GM12892 (cell line): Measurements from ENCODE around the gene MADCAM1. TPM values are rescaled to one million over a fixed set of nuclear protein-coding genes. Genes with fewer than 3 reads are reported as not detected.
"Not testable (repeated sequence)": the region's sequence is repeated elsewhere in the genome, so short reads cannot be mapped to it uniquely, and the experiment has no call there.

Experiments used
- DNase-seq: peaks from one replicate; pipeline ENCODE4 v3.0.0; 2011; ENCODE audit not compliant: insufficient read length
- FAIRE-seq: peaks from 2 replicates; lab custom pipeline; 2011; peaks lifted over from hg19 to GRCh38; lab: Jason Lieb, UNC
- POLR2A ChIP-seq: IDR thresholded peaks from 2 replicates; pipeline ENCODE4 v1.6.1; 2011; ENCODE audit warnings: low read depth, low read length, control low read depth
- POLR2AphosphoS5 ChIP-seq: IDR thresholded peaks from 2 replicates; pipeline ENCODE4 v1.6.1; 2011; ENCODE audit warnings: low read depth, low read length, control low read depth
- TAF1 ChIP-seq: IDR thresholded peaks from 2 replicates; pipeline ENCODE4 v1.6.1; 2011; ENCODE audit warnings: low read depth, mild to moderate bottlenecking, control low read depth, low read length, borderline replicate concordance
- polyA plus RNA-seq: library from polyadenylated mRNA; unstranded; fragments of >200 nt; gene quantifications from one replicate; pipeline ENCODE4 v1.2.1, GENCODE V29; 2012; ENCODE audit warnings: missing spikeins, inconsistent platforms; ENCODE audit not compliant: missing spikeins

MADCAM1 gene
- polyA plus RNA-seq = not detected

DNA sequence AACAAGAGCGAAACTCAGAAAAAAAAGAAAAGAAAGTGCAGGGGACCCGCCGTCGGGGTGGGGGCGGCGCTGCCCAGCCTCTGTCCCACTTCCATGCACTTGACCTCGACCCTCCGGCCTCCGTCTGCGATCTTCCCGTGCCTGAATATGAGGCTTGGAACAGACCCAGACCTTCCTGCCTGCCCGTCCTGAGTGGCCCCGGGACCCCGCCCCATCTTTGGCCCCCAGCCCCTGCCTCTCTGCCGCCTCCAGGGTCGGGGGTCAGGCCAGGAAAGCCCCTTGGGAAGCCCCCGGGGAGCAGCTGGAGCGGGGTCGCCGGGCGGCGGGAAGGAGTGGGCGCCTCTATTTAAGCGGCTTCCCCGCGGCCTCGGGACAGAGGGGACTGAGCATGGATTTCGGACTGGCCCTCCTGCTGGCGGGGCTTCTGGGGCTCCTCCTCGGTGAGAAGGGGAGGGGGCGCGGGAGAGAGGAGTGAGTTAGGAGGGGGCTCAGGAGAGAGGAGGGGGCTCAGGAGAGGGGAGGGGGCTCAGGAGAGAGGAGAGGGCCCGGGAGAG lies at the start of gene MADCAM1:
Gene MADCAM1 (plus strand): TSS at position 375 of the 554 bp plus-strand sequence. CDS start 14 bp downstream, at position 389.
- FAIRE-seq = no peak
- TF ChIP-seq POLR2A = no peak
- TF ChIP-seq TAF1 = no peak
- TF ChIP-seq POLR2AphosphoS5 = no peak
- no peak for DNase-seq

DNA sequence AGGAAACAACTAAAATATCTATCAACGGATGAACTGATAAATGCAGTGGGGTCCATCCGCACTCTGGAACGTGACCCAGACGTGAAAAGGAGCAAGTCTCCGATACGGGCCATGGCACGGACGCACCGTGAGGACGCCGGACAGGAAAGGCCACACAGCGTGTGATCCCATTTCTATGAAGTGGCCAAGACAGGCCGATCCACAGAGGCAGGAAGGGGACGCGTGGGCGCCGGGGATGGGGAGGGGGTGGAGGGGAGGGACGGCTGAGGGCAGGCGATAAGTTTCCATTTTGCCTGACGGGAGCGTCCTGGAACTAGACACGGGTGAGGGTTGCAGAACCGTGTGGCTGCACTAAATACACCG lies 49.2 kb upstream of the MADCAM1 start:
- FAIRE-seq = no peak

DNA sequence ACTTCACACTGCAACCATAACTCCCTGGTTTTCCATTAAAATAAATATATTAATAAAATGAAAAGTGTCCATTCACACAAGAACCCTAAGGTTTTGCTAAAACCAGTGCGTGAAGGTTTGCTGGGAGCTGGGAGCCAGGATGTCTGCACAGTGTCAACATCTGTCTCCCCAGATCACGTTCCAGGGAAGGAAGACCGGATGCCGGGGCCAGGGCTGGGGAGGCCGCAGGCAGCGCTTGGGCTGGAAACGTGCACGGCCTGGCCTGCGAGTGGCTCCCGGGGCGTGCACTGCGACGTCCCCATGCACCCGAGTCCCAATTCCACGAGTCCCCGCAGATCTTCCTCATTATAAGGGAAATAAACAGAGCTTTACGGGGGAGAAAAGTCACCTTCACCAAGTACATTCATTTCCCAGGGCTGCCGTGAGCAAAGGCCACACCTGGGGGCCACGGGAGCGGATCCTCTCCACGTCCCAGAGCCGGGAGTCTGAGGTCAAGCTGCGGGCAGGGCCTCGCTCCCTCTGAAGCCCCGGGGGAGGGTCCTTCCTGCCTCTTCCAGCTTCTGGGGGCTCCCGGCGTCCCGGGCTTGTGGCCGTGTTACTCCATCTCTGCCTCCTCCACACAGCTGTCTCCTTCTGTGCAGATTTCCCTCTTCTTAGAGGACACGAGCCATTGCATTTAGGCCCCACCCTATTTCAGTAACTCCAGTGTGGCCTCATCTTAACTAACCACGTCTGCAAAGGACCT lies 48.3 kb upstream of the MADCAM1 start:
- TF ChIP-seq POLR2A = no peak
- TF ChIP-seq TAF1 = no peak
- no peak for TF ChIP-seq POLR2AphosphoS5
- FAIRE-seq (no peak), DNase-seq (no peak)

More for the DNA sequence above, 49.2 kb upstream of the MADCAM1 start:
- no peak for DNase-seq
- no peak for TF ChIP-seq POLR2AphosphoS5
- no peak for TF ChIP-seq POLR2A
- TF ChIP-seq TAF1 = no peak

DNA sequence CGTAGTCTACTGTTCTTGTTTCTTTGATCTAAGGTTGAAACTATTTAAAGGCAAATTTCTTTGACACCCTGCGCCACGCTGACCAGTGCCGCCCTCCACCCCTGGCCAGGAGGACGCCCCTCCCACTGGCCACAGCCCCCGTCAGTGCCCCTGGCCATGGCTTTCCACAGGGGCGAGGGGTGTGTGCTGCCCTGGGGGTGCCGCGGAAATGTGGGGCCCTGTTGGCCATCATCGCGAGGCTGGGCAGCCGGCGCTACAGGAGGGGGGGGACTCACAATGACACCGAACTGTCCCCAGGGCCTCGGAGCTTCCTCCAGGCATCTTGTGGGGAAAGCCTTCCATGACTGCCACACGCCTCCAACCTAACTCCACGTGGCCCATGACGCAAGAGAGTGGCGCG lies 46.4 kb upstream of the MADCAM1 start:
- no peak for FAIRE-seq

DNA sequence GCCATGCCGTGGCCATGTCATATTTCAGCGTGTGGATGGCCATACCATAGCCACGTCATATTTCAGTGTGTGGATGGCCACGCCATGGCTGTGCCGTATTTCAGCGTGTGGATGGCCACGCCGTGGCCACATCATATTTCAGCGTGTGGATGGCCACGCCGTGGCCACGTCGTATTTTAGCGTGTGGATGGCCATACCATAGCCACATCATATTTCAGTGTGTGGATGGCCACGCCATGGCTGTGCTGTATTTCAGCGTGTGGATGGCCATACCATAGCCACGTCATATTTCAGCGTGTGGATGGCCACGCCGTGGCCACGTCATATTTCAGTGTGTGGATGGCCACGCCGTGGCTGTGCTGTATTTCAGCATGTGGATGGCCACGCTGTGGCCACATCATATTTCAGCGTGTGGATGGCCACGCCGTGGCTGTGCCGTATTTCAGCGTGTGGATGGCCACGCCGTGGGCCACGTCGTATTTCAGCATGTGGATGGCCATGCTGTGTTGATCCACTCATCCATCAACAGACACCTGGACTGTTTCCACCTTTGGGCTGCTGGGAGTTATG lies 45.3 kb upstream of the MADCAM1 start:
- FAIRE-seq, DNase-seq: not testable (repeated sequence)

More for the DNA sequence above, 46.4 kb upstream of the MADCAM1 start:
- no peak for TF ChIP-seq TAF1
- DNase-seq = no peak

DNA sequence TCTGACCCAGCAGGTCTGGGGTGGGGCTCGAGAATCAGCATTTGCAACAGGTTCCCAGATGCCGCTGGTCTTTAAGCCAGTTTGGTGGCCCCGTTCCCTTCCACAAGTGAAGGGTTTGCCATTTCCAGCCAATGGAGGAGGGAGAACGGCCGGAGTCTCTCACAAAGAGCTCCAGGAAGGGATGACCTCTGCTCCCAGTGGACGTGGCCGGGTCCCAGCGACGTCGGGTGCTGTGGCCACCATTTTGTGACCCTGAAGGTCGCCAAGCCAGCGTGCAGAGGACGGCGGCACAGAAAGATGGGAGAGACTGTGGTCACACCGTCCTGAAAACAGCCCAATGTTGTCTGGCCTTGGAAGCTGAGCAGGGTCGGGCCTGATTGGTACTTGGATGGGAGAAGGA lies 43.5 kb upstream of the MADCAM1 start:
- DNase-seq = no peak
- no peak for FAIRE-seq
- TF ChIP-seq POLR2AphosphoS5 = no peak
- no peak for TF ChIP-seq TAF1
- no peak for TF ChIP-seq POLR2A

DNA sequence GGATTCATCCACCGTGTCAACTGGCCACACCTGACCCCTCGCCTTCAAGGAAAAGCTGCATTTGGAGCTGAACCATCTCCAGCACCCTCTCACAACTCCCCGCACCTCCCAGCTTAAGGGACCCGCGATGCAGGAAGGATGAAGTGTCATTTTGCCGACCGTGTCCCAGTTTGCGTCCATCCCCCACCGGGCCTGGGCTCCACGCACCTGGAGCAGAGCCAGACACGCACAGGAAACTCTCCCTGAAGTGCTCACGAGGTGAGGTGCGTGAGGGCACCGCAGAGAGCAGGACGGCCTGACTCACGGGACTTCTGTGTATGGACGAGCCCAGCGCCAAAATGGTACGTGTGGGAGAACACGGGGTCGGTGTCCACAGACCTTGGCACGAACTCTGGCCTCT lies 42.7 kb upstream of the MADCAM1 start:
- DNase-seq = no peak
- no peak for FAIRE-seq
- TF ChIP-seq POLR2A = no peak
- TF ChIP-seq POLR2AphosphoS5 = no peak
- TF ChIP-seq TAF1 = no peak

DNA sequence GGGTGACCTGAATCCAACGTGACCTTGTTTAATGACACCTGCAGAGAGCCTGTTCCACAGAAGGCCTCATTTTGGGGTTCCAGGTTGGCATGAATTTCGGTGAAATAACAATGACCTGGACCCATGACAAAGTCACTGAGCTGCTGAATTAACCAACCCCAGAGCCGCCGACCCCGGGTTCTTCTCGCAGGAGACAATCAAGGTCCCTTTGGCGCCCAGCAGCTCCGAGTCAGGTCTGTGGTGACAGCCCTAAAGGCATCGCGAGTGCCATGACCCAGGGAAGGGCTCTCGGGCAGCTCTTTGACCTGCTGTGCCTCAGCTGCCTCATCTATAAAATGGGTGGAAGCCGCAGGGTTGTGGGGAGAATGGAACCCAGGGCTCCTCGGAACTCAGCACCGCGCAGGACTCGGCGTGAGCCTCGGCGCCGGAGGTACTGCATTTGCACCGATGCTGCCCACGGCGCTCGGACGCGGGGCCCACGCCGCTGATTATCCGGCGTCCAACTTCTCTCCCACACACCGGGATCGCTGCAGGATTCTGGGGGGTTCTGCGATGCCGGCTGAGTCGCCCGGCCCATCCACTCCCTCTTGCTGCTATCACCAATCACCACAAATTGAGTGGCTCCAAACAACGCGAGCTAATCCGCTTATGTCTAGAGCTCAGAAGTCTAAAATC lies 41.1 kb upstream of the MADCAM1 start:
- no peak for FAIRE-seq
- no peak for TF ChIP-seq POLR2AphosphoS5
- TF ChIP-seq TAF1 = no peak
- TF ChIP-seq POLR2A = no peak

DNA sequence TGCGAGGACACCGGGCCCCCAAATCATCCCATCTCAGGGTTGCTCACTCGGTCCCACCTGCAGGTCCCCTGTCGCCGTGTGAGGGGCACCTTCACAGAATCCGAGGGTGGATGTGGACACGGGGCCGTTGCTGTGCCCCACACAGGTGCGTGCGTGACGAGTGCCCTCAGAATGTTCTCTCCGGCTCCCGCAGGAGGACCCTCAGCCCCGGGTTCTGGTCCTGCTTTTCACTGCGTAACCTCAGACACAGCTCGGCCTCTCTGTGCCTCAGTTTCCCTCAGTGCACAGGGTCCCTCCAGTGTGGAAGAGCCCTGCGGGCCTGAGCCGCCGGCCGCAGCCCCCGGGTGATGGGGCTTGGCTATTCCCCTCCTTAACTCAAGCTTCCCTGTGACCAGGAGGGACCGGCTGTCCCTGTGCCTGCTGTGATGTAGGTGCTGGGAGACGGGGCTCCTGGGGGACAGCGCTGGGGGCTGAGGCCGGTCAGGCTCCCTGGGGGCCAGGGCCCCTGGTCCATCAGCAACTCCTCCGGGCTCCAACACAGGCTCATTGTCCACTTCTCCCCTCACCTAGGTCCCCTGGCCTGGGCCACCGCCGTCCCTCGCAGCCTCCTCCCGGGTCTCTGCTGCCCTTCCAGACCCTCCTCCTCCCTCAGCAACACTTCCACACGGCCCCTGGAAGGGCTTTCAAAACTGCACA lies 40.3 kb upstream of the MADCAM1 start:
- DNase-seq = no peak
- no peak for TF ChIP-seq POLR2A
- no peak for TF ChIP-seq TAF1
- TF ChIP-seq POLR2AphosphoS5 = no peak
- FAIRE-seq = no peak

More for the DNA sequence above, 41.1 kb upstream of the MADCAM1 start:
- DNase-seq = no peak

DNA sequence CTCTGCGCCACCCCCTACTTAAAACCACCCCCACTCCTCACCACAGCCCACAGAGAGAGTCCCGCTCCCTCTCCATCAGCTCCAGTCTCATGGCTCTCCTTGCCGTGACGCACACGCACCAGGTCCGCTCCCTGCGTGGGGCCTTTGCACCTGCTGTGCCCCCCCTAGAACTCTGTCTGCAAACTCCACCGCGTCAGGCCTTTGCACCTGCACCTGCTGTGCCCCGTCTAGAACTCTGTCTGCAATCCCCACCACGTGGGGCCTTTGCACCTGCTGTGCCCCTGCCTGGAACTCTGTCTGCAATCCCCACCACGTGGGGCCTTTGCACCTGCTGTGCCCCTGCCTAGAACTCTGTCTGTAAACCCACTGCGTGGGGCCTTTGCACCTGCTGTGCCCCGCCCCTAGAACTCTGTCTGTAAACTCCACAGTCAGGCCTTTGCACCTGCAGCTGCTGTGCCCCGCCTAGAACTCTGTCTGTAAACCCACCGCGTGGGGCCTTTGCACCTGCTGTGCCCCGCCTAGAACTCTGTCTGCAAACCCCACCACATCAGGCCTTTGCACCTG lies 39.7 kb upstream of the MADCAM1 start:
- TF ChIP-seq POLR2AphosphoS5 (no peak), TAF1 (no peak), POLR2A (no peak)
- FAIRE-seq (no peak), DNase-seq (no peak)

DNA sequence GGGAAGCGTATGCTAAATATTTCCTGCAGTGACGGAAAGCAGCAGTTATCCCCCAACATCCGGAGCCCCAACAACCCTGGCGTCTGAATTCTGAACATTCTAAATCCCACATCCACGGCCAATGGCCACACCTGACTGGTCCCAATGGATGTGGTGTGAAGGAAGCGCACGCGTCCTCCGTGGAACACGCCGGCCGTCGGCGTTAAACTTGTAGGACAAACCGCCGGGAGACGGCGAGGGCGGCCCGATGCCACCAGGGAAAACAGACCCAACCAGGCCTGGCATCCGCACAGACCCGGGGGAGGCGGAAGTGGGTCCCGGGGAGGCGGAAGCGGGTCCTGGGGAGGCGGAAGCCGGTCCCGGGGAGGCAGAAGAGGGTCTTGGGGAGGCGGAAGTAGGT lies 38.6 kb upstream of the MADCAM1 start:
- no peak for FAIRE-seq
- TF ChIP-seq TAF1 (no peak), POLR2A (no peak), POLR2AphosphoS5 (no peak)

More for the DNA sequence above, 38.6 kb upstream of the MADCAM1 start:
- no peak for DNase-seq
